Gastrocnemius medialis (tissue), 4 donors: ENCODE results near the gene ISCA2. TPM values are rescaled to one million over a fixed set of nuclear protein-coding genes. Genes with fewer than 3 reads are reported as not detected.

Source experiments
- ATAC-seq, 2 donors: fragments of 150-250 bp; one replicate each; pipeline ENCODE4 v1.9.1; 2016
- DNase-seq, 2 donors: peaks; one replicate each; pipeline ENCODE4 v3.0.0-alpha.2; 2019
- H3K27ac ChIP-seq, 4 donors: fragments of 200-600 bp; sonication (generic); 1 replicate in 1 of 4; 2 replicates in 3 of 4; pipeline ENCODE4 v1.5.1; 2016 to 2018; ENCODE audit warnings: mild to moderate bottlenecking in 2 of 4, moderate library complexity in 1 of 4
- H3K27me3 ChIP-seq, 3 donors: fragments of 200-600 bp; sonication (generic) in 2 of 3; 1 replicate in 1 of 3; 2 replicates in 2 of 3; pipeline versions ENCODE4 v1.5.1 to v1.6.0; 2016 to 2019; ENCODE audit warnings: mild to moderate bottlenecking in 1 of 3, moderate library complexity in 1 of 3
- H3K36me3 ChIP-seq, 2 donors: fragments of 200-600 bp; sonication (generic) in 1 of 2; one replicate each; pipeline ENCODE4 v1.5.1; 2017 to 2018
- H3K4me1 ChIP-seq, 2 donors: fragments of 200-600 bp; sonication (generic) in 1 of 2; one replicate each; pipeline ENCODE4 v1.5.1; 2016 to 2017; ENCODE audit warnings: mild to moderate bottlenecking in 2 of 2
- H3K4me3 ChIP-seq, 4 donors: fragments of 200-600 bp; sonication (generic) in 3 of 4; 1 replicate in 1 of 4; 2 replicates in 3 of 4; pipeline ENCODE4 v1.5.1; 2016 to 2019; ENCODE audit warnings: mild to moderate bottlenecking in 2 of 4
- H3K9me3 ChIP-seq, 3 donors: fragments of 200-600 bp; sonication (generic) in 2 of 3; 1 replicate in 1 of 3; 2 replicates in 2 of 3; pipeline ENCODE4 v1.5.1; 2016 to 2019
- CTCF ChIP-seq, 5 experiments: fragments of 450-650 bp in 3 of 5; fragments of 200-600 bp in 2 of 5; sonication (generic) in 2 of 5; IDR thresholded peaks in 4 of 5; conservative IDR thresholded peaks in 1 of 5; 1 replicate in 4 of 5; 2 replicates in 1 of 5; pipeline ENCODE4 v1.5.1; 2016 to 2019; ENCODE audit warnings: antibody characterized with exemption in 5 of 5, mild to moderate bottlenecking in 3 of 5, moderate library complexity in 3 of 5
- POLR2A ChIP-seq, 2 donors: fragments of 450-650 bp; IDR thresholded peaks; one replicate each; pipeline ENCODE4 v1.6.1; 2017; ENCODE audit warnings: antibody characterized with exemption in 2 of 2, mild to moderate bottlenecking in 2 of 2, moderate library complexity in 2 of 2
- in situ Hi-C, 4 donors: fragments of 200-750 bp; cut with MboI; loops; one replicate each; pipeline versions ENCODE4 v1.15.0 to v1.8.0; 2017; ENCODE audit warnings: low sequenced_read_pairs in 4 of 4
- intact Hi-C: fragments of 100-400 bp; cut with DNase I; formaldehyde crosslinking; loops from one replicate; pipeline ENCODE4 v1.15.1; 2023; ENCODE audit warnings: low total_unique reads
- total RNA-seq, 4 donors: library from RNA; depleted of rRNA; stranded (reverse); fragments of >200 nt; gene quantifications; one replicate each; pipeline versions ENCODE4 v1.1.0 to v1.2.3, GENCODE V29; 2016

The ISCA2 gene
- total RNA-seq, 4 donors from 2014 or later, result 9.9 to 11.6 (median 11.4) TPM

- no peaks in the 10 kb centered on the region for H3K27me3 ChIP-seq
- TF ChIP-seq POLR2A (IDR thresholded peaks at IDR 0.05), result no peak
- no peak for TF ChIP-seq CTCF (IDR thresholded peaks at IDR 0.05 in 4 of 5, conservative IDR thresholded peaks at IDR 0.05 in 1 of 5)
- H3K4me3 ChIP-seq, result no peak overlapping the region
- ATAC-seq, result no peak
- no peaks in the 10 kb centered on the region for H3K9me3 ChIP-seq
- in situ Hi-C loops, result no loop called here
- H3K27ac ChIP-seq, result no peak overlapping the region
- no peaks in the 10 kb centered on the region for H3K4me1 ChIP-seq
- no peak for DNase-seq
- no peaks in the 10 kb centered on the region for H3K36me3 ChIP-seq
- intact Hi-C loops, result no loop called here
These were observed 48.6 kb downstream of the ISCA2 start for GRCh38 chr14:74542056-74542685.

GRCh38 chr14:74543771-74544438 is 50.3 kb downstream of the ISCA2 start:
- TF ChIP-seq POLR2A (IDR thresholded peaks at IDR 0.05) (no peak), CTCF (IDR thresholded peaks at IDR 0.05 in 4 of 5, conservative IDR thresholded peaks at IDR 0.05 in 1 of 5) (no peak)
- in situ Hi-C loops (no loop called here), intact Hi-C loops (no loop called here)

GRCh38 chr14:74545386-74545785 is 51.8 kb downstream of the ISCA2 start:
- no peaks in the 10 kb centered on the region for H3K36me3 ChIP-seq
- H3K9me3 ChIP-seq, result no peaks in the 10 kb centered on the region
- ATAC-seq (no peak), DNase-seq (no peak)
- H3K4me3 ChIP-seq, result no peak overlapping the region
- H3K4me1 ChIP-seq, result peaks cover 0 to 18% of the 10 kb centered on the region in 2 donors
- intact Hi-C loops, result loop anchor here (5.0 kb wide), 2 partner anchors 67 to 117 kb away; partner anchors contain the start of gene LTBP2
- TF ChIP-seq CTCF (IDR thresholded peaks at IDR 0.05 in 4 of 5, conservative IDR thresholded peaks at IDR 0.05 in 1 of 5) (no peak), POLR2A (IDR thresholded peaks at IDR 0.05) (no peak)
- H3K27me3 ChIP-seq, result no peaks in the 10 kb centered on the region
- in situ Hi-C loops, result no loop called here
- H3K27ac ChIP-seq, result no peak overlapping the region

More at GRCh38 chr14:74543771-74544438, 50.3 kb downstream of the ISCA2 start:
- Histone ChIP-seq H3K27ac (no peak overlapping the region), H3K27me3 (no peaks in the 10 kb centered on the region), H3K9me3 (no peaks in the 10 kb centered on the region), H3K4me3 (no peak overlapping the region), H3K36me3 (no peaks in the 10 kb centered on the region), H3K4me1 (peaks cover 0 to 10% of the 10 kb centered on the region in 2 donors)
- no peak for ATAC-seq
- no peak for DNase-seq

DNA sequence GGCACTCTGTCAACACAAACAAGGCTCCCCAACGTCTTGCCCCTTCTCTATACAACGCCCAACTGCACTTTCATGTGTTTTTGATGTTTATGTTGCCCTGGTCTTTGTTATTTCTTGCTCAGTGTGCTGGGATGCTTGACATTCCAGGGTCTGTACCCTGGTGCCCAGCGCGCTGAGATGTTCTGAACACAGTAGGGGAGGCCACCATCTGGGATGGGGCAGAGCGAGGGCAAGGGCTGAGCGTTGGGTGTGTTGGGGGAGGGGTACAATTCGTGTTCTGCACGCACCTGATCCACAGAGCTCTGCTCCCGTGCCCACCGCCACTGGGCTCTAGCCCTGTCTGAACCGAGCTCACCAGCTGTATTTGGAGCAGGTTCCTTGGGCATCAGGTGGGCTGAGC is 52.9 kb downstream of the ISCA2 start:
- no peak overlapping the region for H3K27ac ChIP-seq
- in situ Hi-C loops (no loop called here), intact Hi-C loops (loop anchor here (5.0 kb wide), 2 partner anchors 66 to 116 kb away; partner anchors contain the start of gene LTBP2)
- no peak for ATAC-seq
- no peaks in the 10 kb centered on the region for H3K9me3 ChIP-seq
- no peak for TF ChIP-seq POLR2A (IDR thresholded peaks at IDR 0.05)
- TF ChIP-seq CTCF (IDR thresholded peaks at IDR 0.05 in 4 of 5, conservative IDR thresholded peaks at IDR 0.05 in 1 of 5), result no peak
- H3K4me3 ChIP-seq, result no peak overlapping the region
- no peak for DNase-seq
- no peaks in the 10 kb centered on the region for H3K27me3 ChIP-seq
- H3K4me1 ChIP-seq, result peaks cover 5 to 18% of the 10 kb centered on the region in 2 donors
- H3K36me3 ChIP-seq, result no peaks in the 10 kb centered on the region

Other genes starting within 250 kb of the ISCA2 start
- gene ABCD4, start 190.8 kb upstream of the ISCA2 start, total RNA-seq, result 10 to 100 TPM in 3 of 4 donors, 1 to 10 TPM in 1; 9.1 to 20.0 (median 11.5) TPM
- gene VRTN, start 145.3 kb upstream of the ISCA2 start, total RNA-seq, result not detected
- not detected for gene SYNDIG1L, start 67.6 kb upstream of the ISCA2 start, total RNA-seq
- gene NPC2, start 460 bp upstream of the ISCA2 start, total RNA-seq, result 100 to 1,000 TPM in 1 of 4 donors, 10 to 100 TPM in 3; 75.9 to 176 (median 92.9) TPM
- gene LTBP2, start 118.5 kb downstream of the ISCA2 start, total RNA-seq, result 10 to 100 TPM; 19.8 to 51.9 (median 28.8) TPM
- gene AREL1, start 219.3 kb downstream of the ISCA2 start, total RNA-seq, result 10 to 100 TPM; 14.7 to 30.1 (median 22.1) TPM
- gene FCF1, start 219.4 kb downstream of the ISCA2 start, total RNA-seq, result 10 to 100 TPM; 15.1 to 22.9 (median 18.6) TPM